Stimulated activated CD8-positive, alpha-beta memory T cell treated with anti-CD3 and anti-CD28 coated beads, Interleukin-12 subunit alpha, Interleukin-12 subunit beta, amount 100 ng/mL, for 1 hour (primary cell): Measurements from ENCODE around the gene KCNK3.
"Not testable (repeated sequence)": the region's sequence is repeated elsewhere in the genome, so short reads cannot be mapped to it uniquely, and the experiment has no call there.

Experiments used
- DNase-seq: peaks from one replicate; pipeline ENCODE4 v3.0.0-alpha.2; 2020; ENCODE audit warnings: low read depth

Gene KCNK3

GRCh38 chr2:26756337-26756736 lies 63.8 kb downstream of the KCNK3 start:
- DNase-seq = no peak

GRCh38 chr2:26757873-26758789 lies 65.6 kb downstream of the KCNK3 start:
- no peak for DNase-seq

- DNase-seq = no peak
These were observed 66.3 kb downstream of the KCNK3 start for GRCh38 chr2:26758790-26759321.

GRCh38 chr2:26759845-26760244 lies 67.3 kb downstream of the KCNK3 start:
- no peak for DNase-seq

- not testable (repeated sequence) for DNase-seq
These were observed 68.5 kb downstream of the KCNK3 start for GRCh38 chr2:26760991-26761390.

GRCh38 chr2:26763019-26763418 lies 70.5 kb downstream of the KCNK3 start:
- no peak for DNase-seq

GRCh38 chr2:26764078-26764887 lies 71.8 kb downstream of the KCNK3 start, which contains the start of gene SLC35F6:
TSS of gene SLC35F6 (plus strand) at chr2:26764284. CDS start at chr2:26764350, 66 bp downstream.
- DNase-seq = peak; percentile 63

GRCh38 chr2:26764906-26765305 lies 72.4 kb downstream of the KCNK3 start:
- DNase-seq = no peak

GRCh38 chr2:26765475-26766200 lies 73.1 kb downstream of the KCNK3 start:
- no peak for DNase-seq

- no peak for DNase-seq
These were observed 74.6 kb downstream of the KCNK3 start for GRCh38 chr2:26767129-26767528.

- DNase-seq = no peak
These were observed 75.5 kb downstream of the KCNK3 start for GRCh38 chr2:26767894-26768487.

- no peak for DNase-seq
These were observed 76.2 kb downstream of the KCNK3 start for GRCh38 chr2:26768759-26769088.

- DNase-seq = no peak
These were observed 76.7 kb downstream of the KCNK3 start for GRCh38 chr2:26769089-26769761.

GRCh38 chr2:26770986-26771586 lies 78.6 kb downstream of the KCNK3 start:
- DNase-seq = no peak

- DNase-seq = no peak
These were observed 79.8 kb downstream of the KCNK3 start for GRCh38 chr2:26772064-26773001.

- DNase-seq = no peak
These were observed 83.8 kb downstream of the KCNK3 start for GRCh38 chr2:26776195-26776800.

- DNase-seq = no peak
These were observed 85.6 kb downstream of the KCNK3 start for GRCh38 chr2:26778098-26778497.

- DNase-seq = no peak
These were observed 86.0 kb downstream of the KCNK3 start for GRCh38 chr2:26778507-26778906.

- no peak for DNase-seq
These were observed 87.8 kb downstream of the KCNK3 start for GRCh38 chr2:26780203-26780760.
